ENCODE data around the gene CIAO3.

- TF ChIP-seq PKNOX1 (IDR thresholded peaks at IDR 0.05): no peak
- no peak for TF ChIP-seq ELF4 (IDR thresholded peaks at IDR 0.05)
- TF ChIP-seq TARDBP (IDR thresholded peaks at IDR 0.05): no peak
- TF ChIP-seq ARNT (IDR thresholded peaks at IDR 0.05): no peak
- TF ChIP-seq CTBP1 (IDR thresholded peaks at IDR 0.05; ENCODE audit: borderline replicate concordance): no peak
- no peak for TF ChIP-seq FOXK2 (IDR thresholded peaks at IDR 0.05)
- no peak for TF ChIP-seq SUZ12 (IDR thresholded peaks at IDR 0.05)
- no peak for TF ChIP-seq SP1 (IDR thresholded peaks at IDR 0.05)
- no peak for TF ChIP-seq BHLHE40 (IDR thresholded peaks at IDR 0.05; ENCODE audit: borderline replicate concordance)
- TF ChIP-seq FOXM1 (IDR thresholded peaks at IDR 0.05; ENCODE audit: borderline replicate concordance): no peak
Observed at GRCh38 chr16:754656-755055, 13.9 kb upstream of the CIAO3 start.
